ENCODE measurements around the gene AFMID.

DNA sequence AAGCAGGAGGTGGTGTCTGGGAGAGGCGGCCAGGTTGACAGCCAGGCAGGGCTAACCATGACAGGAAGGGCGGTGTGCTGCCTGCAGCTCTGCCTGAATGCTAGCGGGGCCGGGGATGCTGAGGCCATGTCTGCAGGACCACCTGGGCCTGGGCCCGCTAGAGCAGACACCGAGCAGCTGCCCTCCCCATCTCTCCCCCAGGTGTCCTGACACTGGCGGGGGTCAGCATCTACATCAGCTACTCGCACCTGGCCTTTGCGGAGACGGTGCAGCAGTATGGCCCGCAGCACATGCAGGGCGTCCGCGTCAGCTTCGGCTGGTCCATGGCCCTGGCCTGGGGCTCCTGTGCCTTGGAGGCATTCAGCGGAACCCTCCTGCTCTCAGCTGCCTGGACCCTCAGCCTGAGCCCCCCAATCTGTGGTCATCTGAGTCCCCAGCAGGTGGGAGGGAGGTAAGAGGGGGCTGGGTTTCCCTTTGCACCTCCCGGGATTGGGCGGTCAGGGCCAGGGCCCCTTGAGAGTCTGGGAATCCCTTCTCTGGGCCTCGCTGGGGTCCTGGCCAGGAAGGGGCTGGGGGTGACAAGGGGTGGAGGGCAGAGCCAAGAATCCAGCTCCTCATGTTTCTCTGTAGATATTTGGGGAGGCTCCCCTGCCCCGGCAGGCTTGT is 51.8 kb downstream of the AFMID start:
- no peak for TF ChIP-seq SP1 (IDR thresholded peaks at IDR 0.05)
- no peak for TF ChIP-seq BHLHE40 (IDR thresholded peaks at IDR 0.05; ENCODE audit: borderline replicate concordance)
- TF ChIP-seq FOXM1 (IDR thresholded peaks at IDR 0.05; ENCODE audit: borderline replicate concordance) = no peak
- TF ChIP-seq FOXA1 (IDR thresholded peaks at IDR 0.05) = no peak
- TF ChIP-seq ELF4 (IDR thresholded peaks at IDR 0.05) = no peak
- no peak for TF ChIP-seq TARDBP (IDR thresholded peaks at IDR 0.05)
- no peak for TF ChIP-seq ZNF384 (IDR thresholded peaks at IDR 0.05)
- TF ChIP-seq NFRKB (IDR thresholded peaks at IDR 0.05) = no peak
- no peak for TF ChIP-seq SUZ12 (IDR thresholded peaks at IDR 0.05)
- TF ChIP-seq, protein P1, sequence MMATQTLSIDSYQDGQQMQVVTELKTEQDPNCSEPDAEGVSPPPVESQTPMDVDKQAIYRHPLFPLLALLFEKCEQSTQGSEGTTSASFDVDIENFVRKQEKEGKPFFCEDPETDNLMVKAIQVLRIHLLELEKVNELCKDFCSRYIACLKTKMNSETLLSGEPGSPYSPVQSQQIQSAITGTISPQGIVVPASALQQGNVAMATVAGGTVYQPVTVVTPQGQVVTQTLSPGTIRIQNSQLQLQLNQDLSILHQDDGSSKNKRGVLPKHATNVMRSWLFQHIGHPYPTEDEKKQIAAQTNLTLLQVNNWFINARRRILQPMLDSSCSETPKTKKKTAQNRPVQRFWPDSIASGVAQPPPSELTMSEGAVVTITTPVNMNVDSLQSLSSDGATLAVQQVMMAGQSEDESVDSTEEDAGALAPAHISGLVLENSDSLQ (IDR thresholded peaks at IDR 0.05) = no peak
- TF ChIP-seq FOXK2 (IDR thresholded peaks at IDR 0.05) = no peak
- TF ChIP-seq HDGF (IDR thresholded peaks at IDR 0.05; ENCODE audit: borderline replicate concordance) = no peak
